H9 (cell line): ENCODE measurements around the gene CAMTA1. TPM values are rescaled to one million over a fixed set of nuclear protein-coding genes. Genes with fewer than 3 reads are reported as not detected.
A peak's percentile ranks its signal among the peaks of the same experiment; 100 is the strongest.

Experiments
- DNase-seq: peaks from one replicate; pipeline ENCODE4 v3.0.0-alpha.2; 2017
- H2AFZ ChIP-seq: one replicate; pipeline ENCODE4 v1.6.1; 2013; ENCODE audit warnings: mild to moderate bottlenecking, low read length, control low read depth, moderate library complexity
- H2AK5ac ChIP-seq: 2 replicates; pipeline ENCODE4 v1.6.1; 2013; ENCODE audit warnings: low read length, control low read depth, mixed read lengths; ENCODE audit not compliant: insufficient read length
- H2BK120ac ChIP-seq: one replicate; pipeline ENCODE4 v1.6.1; 2013; ENCODE audit warnings: low read depth, mild to moderate bottlenecking, low read length, control low read depth, inconsistent platforms; ENCODE audit not compliant: poor library complexity, severe bottlenecking
- H2BK12ac ChIP-seq: 2 replicates; pipeline ENCODE4 v1.6.1; 2013; ENCODE audit warnings: low read length, control low read depth, mixed read lengths, low read depth; ENCODE audit not compliant: insufficient read length
- H2BK15ac ChIP-seq: 2 replicates; pipeline ENCODE4 v1.6.1; 2013; ENCODE audit warnings: low read depth, low read length, control low read depth
- H2BK20ac ChIP-seq: one replicate; pipeline ENCODE4 v1.6.1; 2013; ENCODE audit warnings: low read depth, mild to moderate bottlenecking, low read length, control low read depth, inconsistent platforms; ENCODE audit not compliant: poor library complexity, severe bottlenecking
- H2BK5ac ChIP-seq: 2 replicates; pipeline ENCODE4 v1.6.1; 2013; ENCODE audit warnings: low read length, control low read depth, mixed read lengths; ENCODE audit not compliant: insufficient read length
- H3K14ac ChIP-seq: 2 replicates; pipeline ENCODE4 v1.6.1; 2013; ENCODE audit warnings: low read length, control low read depth; ENCODE audit not compliant: insufficient read depth
- H3K18ac ChIP-seq: 2 replicates; pipeline ENCODE4 v1.6.1; 2013; ENCODE audit warnings: low read depth, mild to moderate bottlenecking, mixed read lengths, low read length, control low read depth; ENCODE audit not compliant: insufficient read length
- H3K23ac ChIP-seq: 2 replicates; pipeline ENCODE4 v1.6.1; 2013; ENCODE audit warnings: low read length, control low read depth, mixed read lengths, low read depth; ENCODE audit not compliant: insufficient read length
- H3K23me2 ChIP-seq: 2 replicates; pipeline ENCODE4 v1.6.1; 2013; ENCODE audit warnings: low read depth, mild to moderate bottlenecking, mixed read lengths, low read length, control low read depth; ENCODE audit not compliant: insufficient read length, poor library complexity, severe bottlenecking
- H3K27ac ChIP-seq: 2 replicates; pipeline ENCODE4 v1.5.1; 2013; ENCODE audit warnings: low read length, control low read depth, mixed read lengths, low read depth; ENCODE audit not compliant: insufficient read length
- H3K27me3 ChIP-seq: 2 replicates; pipeline ENCODE4 v1.6.1; 2013; ENCODE audit warnings: low read length, control low read depth, inconsistent platforms; ENCODE audit not compliant: insufficient read depth
- H3K4ac ChIP-seq: 2 replicates; pipeline ENCODE4 v1.6.1; 2013; ENCODE audit warnings: low read depth, mild to moderate bottlenecking, control low read depth, inconsistent platforms, low read length, moderate library complexity
- H3K4me1 ChIP-seq: 2 replicates; pipeline ENCODE4 v1.6.1; 2013; ENCODE audit warnings: low read length, control low read depth, inconsistent platforms; ENCODE audit not compliant: insufficient read depth
- H3K4me2 ChIP-seq: 2 replicates; pipeline ENCODE4 v1.6.1; 2013; ENCODE audit warnings: low read length, control low read depth, mixed read lengths; ENCODE audit not compliant: insufficient read length, insufficient read depth
- H3K56ac ChIP-seq: 2 replicates; pipeline ENCODE4 v1.6.1; 2013; ENCODE audit warnings: low read depth, mild to moderate bottlenecking, mixed read lengths, low read length, control low read depth; ENCODE audit not compliant: insufficient read length
- H3K79me1 ChIP-seq: 2 replicates; pipeline ENCODE4 v1.6.1; 2013; ENCODE audit warnings: low read depth, mild to moderate bottlenecking, moderate library complexity, low read length, control low read depth, inconsistent platforms; ENCODE audit not compliant: insufficient read depth, poor library complexity, severe bottlenecking
- H3K79me2 ChIP-seq: 2 replicates; pipeline ENCODE4 v1.6.1; 2013; ENCODE audit warnings: low read length, control low read depth, inconsistent platforms; ENCODE audit not compliant: insufficient read depth
- H3K9ac ChIP-seq: 2 replicates; pipeline ENCODE4 v1.6.1; 2013; ENCODE audit warnings: low read length, control low read depth, mixed read lengths; ENCODE audit not compliant: insufficient read length; ENCODE audit errors: extremely low read depth
- H3K9me3 ChIP-seq: one replicate; pipeline ENCODE4 v1.6.1; 2013; ENCODE audit warnings: low read depth, low read length, inconsistent platforms; ENCODE audit not compliant: control insufficient read depth
- H3T11ph ChIP-seq: one replicate; pipeline ENCODE4 v1.6.1; 2013; ENCODE audit warnings: mild to moderate bottlenecking, low read length, control low read depth, inconsistent platforms
- H4K20me1 ChIP-seq: one replicate; pipeline ENCODE4 v1.6.1; 2013; ENCODE audit not compliant: control insufficient read depth, insufficient read length, insufficient read depth
- H4K5ac ChIP-seq: 2 replicates; pipeline ENCODE4 v1.6.1; 2013; ENCODE audit warnings: low read depth, mild to moderate bottlenecking, mixed read lengths, low read length, control low read depth; ENCODE audit not compliant: insufficient read length
- H4K8ac ChIP-seq: replicated peaks from 2 replicates; pipeline ENCODE4 v1.6.1; 2013; ENCODE audit warnings: low read length, control low read depth, mixed read lengths, low read depth; ENCODE audit not compliant: insufficient read length
- H4K91ac ChIP-seq: 2 replicates; pipeline ENCODE4 v1.6.1; 2013; ENCODE audit warnings: low read depth, mild to moderate bottlenecking, moderate library complexity, mixed read lengths, low read length, control low read depth; ENCODE audit not compliant: insufficient read length
- H3K27ac Mint-ChIP-seq, 3 experiments: 2 replicates in 2 of 3; 3 replicates in 1 of 3; pipeline ENCODE4 v1.8.0; 2020 to 2021; ENCODE audit warnings: mixed read lengths in 3 of 3, mild to moderate bottlenecking in 1 of 3, moderate library complexity in 1 of 3
- H3K27me3 Mint-ChIP-seq: 2 replicates; pipeline ENCODE4 v1.8.0; 2021; ENCODE audit warnings: low read depth, mild to moderate bottlenecking, moderate library complexity, mixed read lengths
- H3K36me3 Mint-ChIP-seq, 3 experiments: 2 replicates in 2 of 3; 3 replicates in 1 of 3; pipeline ENCODE4 v1.8.0; 2020 to 2021; ENCODE audit warnings: low read depth in 3 of 3, mixed read lengths in 3 of 3; ENCODE audit not compliant: insufficient read depth in 1 of 3
- H3K4me1 Mint-ChIP-seq, 2 experiments: 2 replicates each; pipeline ENCODE4 v1.8.0; 2020; ENCODE audit warnings: mixed read lengths in 2 of 2
- H3K4me3 Mint-ChIP-seq, 2 experiments: 2 replicates in 1 of 2; 3 replicates in 1 of 2; pipeline ENCODE4 v1.8.0; 2020 to 2021; ENCODE audit warnings: mild to moderate bottlenecking in 2 of 2, mixed read lengths in 2 of 2, moderate library complexity in 1 of 2
- H3K9me3 Mint-ChIP-seq, 2 experiments: 2 replicates in 1 of 2; 3 replicates in 1 of 2; pipeline ENCODE4 v1.8.0; 2020; ENCODE audit warnings: mild to moderate bottlenecking in 2 of 2, mixed read lengths in 2 of 2, moderate library complexity in 1 of 2
- CTCF ChIP-seq: fragments of 200-600 bp; sonication (generic); conservative IDR thresholded peaks from 3 replicates; pipeline ENCODE4 v1.8.0; 2021; ENCODE audit warnings: antibody characterized with exemption, mild to moderate bottlenecking
- WGBS: extraction: QIAGEN DNeasy Blood & Tissue Kit; methylation state at CpG from one replicate; pipeline ENCODE4 v1.1.7; 2013; ENCODE audit warnings: missing lambda C conversion rate, low lambda C conversion rate, mixed read lengths; ENCODE audit not compliant: insufficient read length; ENCODE audit errors: extremely low coverage; 5-methylcytosine and 5-hydroxymethylcytosine counted together
- total RNA-seq: library from RNA; stranded (reverse); gene quantifications from 2 replicates; pipeline ENCODE4 v1.2.1, GENCODE V29; 2021

Gene CAMTA1
- total RNA-seq, 1 experiment from 2014 or later = 115 TPM

DNA sequence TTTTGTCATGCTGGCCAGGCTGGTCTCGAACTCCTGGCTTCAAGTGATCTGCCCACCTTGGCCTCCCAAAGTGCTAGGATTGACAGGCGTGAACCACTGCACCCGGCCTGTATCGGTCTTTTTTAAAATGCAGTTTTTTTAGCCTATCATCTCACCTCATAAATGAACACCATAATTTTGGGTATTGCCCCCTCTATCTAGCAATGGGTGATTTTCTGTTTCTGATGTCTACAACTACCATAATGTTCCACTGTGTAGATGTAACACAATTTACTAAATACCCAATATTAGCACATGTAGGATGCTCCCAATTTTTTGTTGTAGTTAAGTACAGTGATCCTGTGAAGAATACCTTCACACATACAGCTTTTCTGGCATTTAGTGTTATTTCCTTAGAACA is 2.0 kb upstream of the CAMTA1 start:
- Mint-ChIP-seq H3K4me3 (peak overlapping the region; percentile 81 to 89), H3K36me3 (peaks cover 0 to 8% (median 3%) of the 10 kb centered on the region in 3 experiments; a peak in 3 of 7 replicates), H3K27me3 (no peaks in the 10 kb centered on the region; the same call in 1 of the 2 replicates), H3K4me1 (peaks cover 28% of the 10 kb centered on the region in 2 experiments), H3K9me3 (no peaks in the 10 kb centered on the region), H3K27ac (no peak overlapping the region)
- Histone ChIP-seq H2BK20ac (no peak overlapping the region), H4K20me1 (peaks cover 7% of the 10 kb centered on the region), H3K4me1 (no peaks in the 10 kb centered on the region; the same call in 1 of the 2 replicates), H2BK15ac (no peak overlapping the region), H3K79me2 (peaks cover 18% of the 10 kb centered on the region), H4K8ac (no peak overlapping the region), H3K4ac (no peak overlapping the region), H3K9me3 (no peaks in the 10 kb centered on the region), H3T11ph (no peak overlapping the region), H3K18ac (no peak overlapping the region), H2BK12ac (no peak overlapping the region), H4K5ac (no peak overlapping the region), H3K9ac (no peak overlapping the region), H3K79me1 (peaks cover 5% of the 10 kb centered on the region), H2AK5ac (no peak overlapping the region), H2BK5ac (no peak overlapping the region), H3K23ac (no peak overlapping the region), H3K27me3 (no peaks in the 10 kb centered on the region), H3K27ac (no peak overlapping the region), H2AFZ (no peak overlapping the region), H4K91ac (no peak overlapping the region), H3K4me2 (peak overlapping the region; percentile 97), H2BK120ac (no peak overlapping the region), H3K56ac (no peak overlapping the region), H3K14ac (no peak overlapping the region), H3K23me2 (peaks cover 9% of the 10 kb centered on the region)
- no peak for DNase-seq
- no peak for TF ChIP-seq CTCF
- WGBS = no CpG with 5 or more reads among the region's 4 CpGs
